Islet precursor cell (in vitro differentiated cells): ENCODE results near the gene CDC42BPG.
"Not testable (repeated sequence)": the region's sequence is repeated elsewhere in the genome, so short reads cannot be mapped to it uniquely, and the experiment has no call there.

Source experiments
- DNase-seq: peaks from one replicate; pipeline ENCODE4 v3.0.0-alpha.2; 2018

CDC42BPG gene

DNA sequence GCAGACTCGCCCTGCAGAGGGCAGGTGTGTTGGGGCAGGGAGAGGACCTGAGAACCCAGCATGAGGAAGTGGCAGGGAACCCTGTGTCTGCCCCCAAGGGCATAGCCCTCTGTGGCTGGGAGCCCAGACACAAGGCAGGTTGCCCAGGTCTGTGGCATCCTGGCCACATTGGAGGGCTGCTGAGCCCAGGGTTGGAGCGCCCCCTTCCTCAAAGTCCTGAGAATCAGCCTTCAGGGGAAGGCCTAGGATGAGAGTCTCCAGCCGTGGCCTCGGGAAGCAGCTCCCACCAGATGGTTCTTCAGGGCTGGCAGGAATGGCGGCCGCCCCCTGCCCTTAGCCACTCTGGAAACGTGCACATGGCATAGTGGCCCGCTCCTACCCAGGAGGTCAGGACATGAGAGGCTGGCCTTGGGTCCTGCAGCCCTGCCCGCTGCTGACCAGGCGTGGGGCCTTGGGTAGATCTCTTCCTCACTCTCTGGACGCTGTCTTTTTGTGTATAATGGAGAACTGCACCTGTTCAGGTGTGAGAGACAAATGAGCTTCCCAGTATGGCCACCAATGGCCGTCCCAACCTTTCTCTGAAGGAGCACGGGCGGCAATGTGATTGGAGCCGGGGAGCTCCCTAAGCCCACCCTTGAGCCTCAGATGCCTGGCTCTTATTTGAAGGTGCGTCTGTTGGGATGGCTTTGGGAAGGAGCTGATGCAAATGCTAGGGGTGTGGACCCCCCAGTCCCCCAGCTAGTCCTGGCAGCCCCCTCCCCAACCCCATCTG, 4.6 kb upstream of the CDC42BPG start:
- DNase-seq, result peak; percentile 69

DNA sequence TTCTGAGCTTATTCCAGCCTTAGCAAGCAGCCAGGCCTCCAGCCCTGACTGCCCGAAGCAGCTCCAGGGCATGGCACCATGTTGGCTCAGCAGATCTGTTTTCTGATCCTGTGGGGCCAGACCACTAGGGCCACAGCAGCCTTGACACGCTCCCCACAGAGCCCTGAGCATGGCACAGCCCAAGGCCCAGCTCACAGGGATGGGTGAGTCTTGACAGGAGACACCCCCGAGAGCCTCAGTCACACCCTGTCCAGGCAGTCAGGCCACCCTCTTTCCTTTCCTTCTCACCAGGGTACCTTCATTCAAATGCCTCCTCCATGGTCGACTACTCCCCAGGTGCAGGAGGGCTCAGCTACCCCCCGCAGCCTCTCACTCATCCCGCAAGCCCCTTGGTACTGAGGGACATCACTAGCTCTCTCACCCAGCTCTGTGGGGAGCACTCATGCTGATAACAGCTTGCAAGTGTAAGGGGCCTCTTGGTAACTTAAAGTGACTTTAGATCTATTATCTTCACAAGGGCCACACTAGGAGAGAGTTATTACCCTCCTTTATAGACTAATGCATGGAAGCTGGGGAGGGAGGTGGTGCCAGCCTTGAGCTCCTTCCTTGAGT, 3.9 kb upstream of the CDC42BPG start:
- no peak for DNase-seq

DNA sequence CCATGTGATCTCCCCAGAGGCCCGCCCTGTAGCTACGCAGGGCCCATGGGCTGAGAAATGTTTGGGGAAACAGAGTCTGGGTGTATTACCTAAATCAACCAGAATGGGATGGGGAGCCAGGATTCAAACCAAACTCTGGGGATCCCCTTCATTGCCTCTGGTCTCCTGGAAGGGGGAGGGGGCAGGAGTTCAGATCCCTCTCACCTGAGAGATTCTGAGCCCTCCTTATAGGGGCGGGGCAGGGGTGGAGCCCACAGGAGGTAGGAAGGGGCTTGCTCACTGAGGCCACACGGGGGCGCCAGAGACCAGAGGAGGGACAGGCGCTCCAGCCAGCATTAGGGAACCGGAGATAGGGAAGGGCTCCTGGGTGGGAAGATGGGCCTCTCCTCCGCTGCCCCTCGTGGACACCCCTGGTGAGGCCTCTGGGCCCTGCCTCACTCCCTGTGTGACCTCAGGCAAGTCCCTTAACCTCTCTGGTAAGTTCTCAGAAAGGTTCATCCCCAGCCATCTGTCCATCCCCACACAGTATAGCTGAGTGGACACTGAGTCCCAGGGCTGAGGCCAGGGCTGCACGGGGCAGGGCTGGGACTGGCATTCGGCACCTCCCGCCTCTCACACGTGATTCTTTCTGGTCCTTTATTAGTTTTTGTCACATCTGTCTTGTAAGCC, 2.7 kb upstream of the CDC42BPG start:
- peak; percentile 97 for DNase-seq

DNA sequence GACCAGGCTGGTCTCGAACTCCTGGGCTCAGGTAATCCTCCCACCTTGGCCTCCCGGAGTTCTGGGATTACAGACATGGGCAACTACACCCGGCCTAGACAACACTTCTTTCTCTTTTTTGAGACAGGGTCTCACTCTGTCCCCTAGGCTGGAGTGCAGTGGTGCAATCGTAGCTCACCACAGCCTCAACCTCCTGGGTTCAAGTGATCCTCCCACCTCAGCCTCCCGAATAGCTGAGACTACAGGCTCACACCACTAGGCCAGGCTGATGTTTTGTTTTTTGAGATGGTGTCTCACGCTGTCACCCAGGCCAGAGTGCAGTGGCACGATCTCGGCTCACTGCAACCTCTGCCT, 1.3 kb upstream of the CDC42BPG start:
- not testable (repeated sequence) for DNase-seq

DNA sequence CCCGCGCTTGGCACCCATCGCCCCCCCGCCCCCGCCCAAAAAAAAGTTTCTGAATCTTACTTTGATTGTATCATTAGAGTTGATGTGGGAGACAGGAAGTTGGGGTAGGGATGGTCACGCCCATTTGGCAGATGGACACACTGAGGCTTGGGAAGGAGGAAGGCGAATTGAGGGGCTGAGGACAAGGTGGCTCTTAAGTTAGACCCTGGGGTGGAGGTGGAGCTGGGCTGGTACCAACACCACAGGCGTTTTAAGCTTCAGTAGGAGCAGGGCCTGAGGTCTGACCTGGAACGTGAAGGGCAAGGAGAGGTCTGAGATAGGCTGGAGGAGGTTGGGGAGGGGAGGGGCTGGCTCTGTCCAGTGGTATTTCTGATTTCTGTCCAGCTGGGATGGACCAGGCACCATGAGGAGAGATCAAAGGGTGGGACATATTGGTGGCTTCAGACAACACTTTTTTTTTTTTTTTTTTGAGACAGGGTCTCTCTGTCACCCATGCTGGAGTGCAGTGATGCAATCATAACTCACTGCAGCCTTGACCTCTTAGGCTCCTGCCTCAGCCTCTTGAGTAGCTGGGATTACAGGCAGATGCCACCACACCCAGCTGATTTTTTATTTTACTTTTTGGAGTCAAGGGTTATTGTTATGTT, 799 bp upstream of the CDC42BPG start:
- DNase-seq, result no peak

DNA sequence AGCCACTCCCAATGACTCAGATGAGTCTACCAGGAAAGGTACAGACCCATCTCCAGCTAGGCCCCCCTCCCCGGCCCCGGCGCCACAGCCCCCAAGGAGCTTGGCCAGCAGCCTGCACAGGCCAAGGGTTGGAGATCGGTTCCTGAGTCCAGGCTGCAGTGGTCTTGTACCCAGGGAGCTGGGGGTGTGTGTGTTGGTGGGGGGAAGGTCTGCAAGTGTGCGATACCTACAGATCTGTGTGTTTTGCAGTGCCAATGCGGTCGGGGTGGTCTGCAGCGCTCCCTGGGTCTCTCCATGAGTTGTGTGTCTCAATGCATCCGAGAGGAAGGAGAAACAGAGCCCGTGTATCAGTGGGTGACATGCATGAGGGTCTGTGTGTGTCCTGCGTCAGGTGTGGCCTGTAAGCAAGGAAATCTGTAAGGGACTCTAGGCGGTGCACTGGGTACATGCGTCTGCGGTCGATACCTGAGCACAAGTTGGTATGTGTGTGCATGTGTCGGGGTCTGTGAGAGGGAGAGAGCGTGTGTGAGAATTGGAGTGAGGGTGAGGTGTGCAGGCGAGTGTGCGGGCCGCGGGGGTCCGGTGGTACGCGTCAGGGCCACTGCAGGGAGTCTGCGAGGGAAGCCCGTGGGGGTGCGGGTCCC, 645 bp downstream of the CDC42BPG start:
- DNase-seq, result no peak

DNA sequence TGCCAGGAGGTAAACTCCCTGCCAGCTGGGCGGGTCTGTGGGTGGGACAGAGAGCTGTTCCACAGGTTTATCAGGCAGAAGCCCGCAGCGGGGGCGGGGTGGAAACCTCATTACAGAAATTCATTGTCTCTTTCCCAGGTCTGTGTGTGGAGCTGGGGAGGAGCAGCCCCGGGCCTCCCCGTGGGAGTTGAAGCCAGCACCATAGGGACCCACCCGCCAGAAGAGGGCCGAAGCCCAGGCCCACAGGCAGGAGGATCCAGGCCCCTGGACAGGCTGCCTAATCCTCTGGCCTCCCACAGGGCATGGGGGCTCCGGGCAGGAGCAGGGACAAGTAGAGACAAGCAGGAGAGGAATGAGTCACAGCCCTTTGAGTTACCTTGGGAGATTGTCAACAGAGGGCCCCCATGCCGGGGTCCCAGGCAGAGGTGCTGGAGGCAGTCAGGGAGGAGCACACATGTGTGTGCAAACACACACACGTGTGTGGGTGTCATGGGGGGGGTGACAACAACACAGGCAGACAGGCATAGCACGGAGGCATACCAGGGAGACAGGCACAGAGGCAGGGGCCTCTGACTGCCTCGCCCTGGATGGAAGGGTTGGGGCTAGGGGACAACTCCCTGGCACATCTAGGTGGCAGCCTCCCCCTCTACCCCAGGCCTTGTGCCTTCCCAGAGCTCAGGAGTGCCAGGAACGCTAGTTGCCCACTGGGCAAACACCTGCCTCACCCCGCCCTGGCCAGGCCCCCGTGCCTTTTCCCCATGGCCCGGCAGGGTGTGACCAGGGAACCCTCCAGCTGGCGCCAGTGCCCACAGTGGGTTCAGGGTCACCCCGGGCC, 1.4 kb downstream of the CDC42BPG start:
- DNase-seq, result peak; percentile 93

DNA sequence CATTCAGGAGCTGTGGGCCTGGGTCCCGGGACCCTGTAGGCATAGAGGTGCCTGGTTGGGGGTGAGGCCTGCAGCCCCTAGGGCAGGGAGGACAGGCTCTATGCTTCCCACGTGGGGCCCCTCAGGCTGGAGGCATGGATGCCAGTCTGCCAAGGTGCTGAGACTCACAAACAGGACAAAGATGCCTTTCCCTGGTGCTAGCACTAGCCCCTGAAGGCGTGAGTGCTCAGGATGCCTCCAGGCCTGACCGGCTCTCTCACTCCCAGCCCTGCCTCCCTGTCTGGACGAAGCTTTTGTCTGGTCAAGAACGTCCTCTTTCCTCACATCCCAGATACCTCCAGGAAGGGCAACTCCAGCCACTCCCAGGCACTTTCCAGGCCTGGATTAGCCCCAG, 2.1 kb downstream of the CDC42BPG start:
- peak; percentile 92 for DNase-seq

DNA sequence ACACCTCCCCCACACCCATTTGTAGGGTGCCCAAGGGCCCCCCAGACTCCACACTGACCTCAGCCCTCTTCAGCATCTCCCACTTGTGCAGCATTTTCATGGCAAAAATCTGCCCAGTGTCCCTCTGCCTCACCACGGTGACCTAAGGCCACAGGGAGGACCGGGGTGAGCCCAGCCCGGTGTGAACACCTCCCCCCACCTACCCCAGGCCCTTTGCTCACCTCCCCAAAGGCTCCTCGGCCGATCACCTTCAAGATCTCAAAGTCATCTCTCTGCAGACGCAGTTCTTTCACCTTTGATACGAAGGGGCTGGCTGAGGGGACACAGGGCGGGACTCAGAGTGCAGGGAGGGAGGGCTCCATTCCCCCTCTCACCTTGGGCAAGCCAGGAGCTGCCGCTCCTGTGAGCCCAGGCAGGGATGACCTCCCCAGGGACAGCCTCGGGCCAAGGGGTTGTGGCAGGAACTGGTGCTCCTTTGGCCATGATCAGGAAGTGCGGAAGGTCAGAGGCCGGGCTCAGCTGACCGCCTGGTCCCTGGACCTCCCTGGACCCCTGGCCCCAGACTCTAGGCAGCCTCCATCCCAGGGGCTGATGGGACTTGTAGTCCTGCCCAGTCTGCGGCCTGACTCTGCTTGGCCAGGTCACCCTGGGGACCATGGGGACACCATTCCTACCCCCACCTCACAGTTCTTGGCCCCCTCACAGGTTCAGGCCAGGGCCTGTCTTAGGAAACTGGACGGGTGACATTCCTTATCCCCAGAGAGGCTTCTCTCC, 2.7 kb downstream of the CDC42BPG start:
- DNase-seq, result peak; percentile 91

DNA sequence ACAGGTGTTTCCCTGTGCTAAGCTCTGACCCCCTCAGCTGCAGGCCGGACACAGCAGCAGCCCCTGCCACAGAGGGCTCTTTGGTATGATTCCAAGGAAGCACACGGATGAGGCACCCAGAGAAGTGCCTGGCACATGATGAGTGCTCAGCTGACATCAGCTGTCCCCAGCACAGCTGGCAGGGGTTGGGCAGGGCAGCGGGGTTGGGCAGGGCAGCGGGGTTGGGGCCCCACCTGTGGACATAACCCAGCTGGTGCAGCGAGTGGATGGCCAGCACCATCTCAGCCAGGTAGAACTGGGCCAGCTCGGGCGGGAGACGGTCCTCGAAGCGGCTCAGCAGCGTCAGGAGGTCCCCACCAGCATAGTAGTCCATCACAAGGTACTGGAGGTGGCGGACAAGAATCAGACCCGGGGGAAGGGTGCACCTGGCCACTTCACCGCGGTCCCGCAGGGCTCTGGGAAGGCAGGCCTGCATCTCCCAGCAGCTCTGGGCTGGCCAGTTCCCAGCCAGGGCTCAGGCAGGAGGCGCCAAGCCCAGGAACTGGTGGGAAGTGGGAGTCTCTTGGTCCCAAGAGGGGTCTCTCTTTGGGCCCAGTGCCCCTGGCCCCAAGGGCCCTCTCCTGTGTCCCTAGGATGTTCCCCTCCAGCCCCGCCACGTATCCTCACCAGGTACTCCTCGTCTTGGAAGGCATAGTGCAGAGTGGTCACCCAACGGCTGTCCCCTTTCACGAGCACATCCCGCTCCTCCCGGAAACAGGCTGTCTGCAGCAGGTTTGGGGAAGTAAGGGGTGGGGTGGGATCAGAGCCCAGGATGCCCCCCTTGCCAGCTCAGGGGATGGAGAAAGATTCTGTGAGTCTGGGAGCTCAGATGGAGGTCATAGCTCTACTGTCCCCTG, 4.3 kb downstream of the CDC42BPG start:
- no peak for DNase-seq

DNA sequence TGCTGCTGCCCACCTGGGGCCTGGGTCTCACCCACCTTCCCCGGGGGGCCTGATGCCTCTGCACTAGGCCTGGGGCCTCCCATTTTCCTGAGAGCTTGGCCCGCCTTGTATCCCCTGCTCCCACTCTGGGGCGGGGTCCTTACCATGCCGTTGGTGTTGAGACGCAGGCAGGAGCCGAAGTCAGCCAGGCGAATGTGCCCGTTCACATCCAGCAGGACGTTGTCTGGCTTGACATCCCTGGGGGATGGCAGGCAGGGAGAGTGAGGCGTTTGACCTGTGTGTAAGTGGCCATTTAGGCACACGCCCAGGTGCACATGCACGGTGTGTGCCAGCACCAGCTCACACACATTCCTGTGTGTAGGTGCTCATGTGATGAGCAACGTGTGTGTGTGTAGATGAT, 5.1 kb downstream of the CDC42BPG start:
- no peak for DNase-seq

DNA sequence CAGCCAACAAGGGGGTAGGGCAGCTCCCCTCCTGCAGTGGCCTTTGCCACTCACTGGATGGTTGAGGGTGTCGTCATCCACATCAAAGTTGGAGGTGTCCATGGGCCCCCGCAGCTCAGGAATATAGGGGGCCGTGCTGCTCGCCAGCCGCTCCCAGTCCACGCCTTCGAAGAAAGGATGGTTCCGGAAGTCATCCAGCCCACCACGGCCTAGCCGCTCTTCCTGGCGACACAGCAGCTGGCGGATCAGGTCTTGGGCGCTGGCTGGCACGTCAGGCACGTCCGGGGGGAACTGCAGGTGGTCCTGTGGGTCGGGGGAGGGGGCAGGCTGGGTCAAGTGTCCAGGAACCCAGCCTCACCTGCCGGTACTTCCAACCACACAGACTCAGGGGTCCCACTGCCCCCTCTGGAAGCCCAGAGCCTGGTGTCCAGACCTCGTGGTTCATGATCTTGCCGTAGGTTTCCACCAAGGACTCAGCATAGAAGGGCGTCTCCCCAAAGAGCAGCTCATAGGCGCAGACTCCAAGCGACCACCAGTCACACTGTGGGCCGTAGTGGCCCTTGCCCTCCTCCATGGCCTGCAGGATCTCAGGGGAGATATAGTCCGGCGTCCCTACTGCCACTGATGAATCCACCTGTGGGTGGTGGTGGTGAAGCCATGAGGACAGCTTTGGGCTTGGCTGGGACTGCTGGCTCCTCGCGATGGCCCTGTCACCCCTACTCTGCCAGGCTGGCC, 5.7 kb downstream of the CDC42BPG start:
- no peak for DNase-seq

DNA sequence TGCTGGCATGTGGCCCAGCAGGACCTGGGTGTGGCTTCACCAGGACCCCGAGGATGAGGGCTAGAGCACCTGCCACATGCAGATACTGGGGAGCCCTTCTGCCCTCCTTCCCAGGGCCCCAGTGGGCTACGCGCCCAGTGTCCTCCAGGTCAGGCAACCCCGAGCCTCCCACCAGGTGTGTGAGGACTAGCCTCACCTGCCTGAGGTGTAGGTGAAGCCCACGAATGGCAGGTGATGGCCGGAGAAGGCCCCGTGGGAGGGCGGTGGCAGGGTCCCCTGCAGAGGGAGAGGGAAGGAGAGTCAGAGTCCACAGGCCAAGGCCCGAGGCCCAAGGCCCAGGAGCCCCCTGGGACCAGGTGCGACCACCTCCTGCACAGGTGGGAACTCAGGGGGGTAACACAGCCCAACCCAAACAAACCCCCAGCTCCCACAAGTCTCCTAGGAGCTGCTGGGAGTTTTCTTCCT, 6.5 kb downstream of the CDC42BPG start:
- DNase-seq, result no peak

DNA sequence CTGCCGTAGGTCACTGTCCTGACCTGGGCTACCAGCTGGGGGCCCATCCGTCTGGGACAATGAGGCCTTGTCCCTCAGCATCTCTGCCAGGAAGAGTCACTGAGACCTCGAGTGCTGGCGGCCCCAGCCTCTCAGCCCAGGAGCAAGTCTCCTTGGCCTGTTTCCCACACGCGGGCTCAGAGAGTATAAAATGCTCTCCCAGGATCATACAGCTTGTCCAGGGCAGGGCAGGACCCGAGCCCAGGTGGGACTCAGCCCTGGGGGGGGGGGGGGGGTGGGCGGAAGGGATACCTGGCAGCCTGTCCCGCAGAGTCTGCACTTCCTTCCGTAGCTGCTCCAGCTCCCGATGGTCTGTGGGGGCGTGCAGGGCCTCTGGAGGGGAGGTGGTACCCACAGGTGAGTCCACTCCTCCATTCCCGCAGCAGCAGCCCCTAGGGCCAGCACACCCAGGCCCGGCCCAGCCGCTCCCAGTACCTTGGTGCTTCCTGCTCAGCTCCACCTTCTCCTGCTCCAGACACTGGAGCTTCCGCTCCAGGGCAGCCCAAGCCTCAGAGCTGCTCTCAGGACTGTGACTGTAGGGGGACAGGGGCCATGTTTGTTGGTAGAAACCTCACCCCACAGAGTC, 7.9 kb downstream of the CDC42BPG start:
- no peak for DNase-seq

DNA sequence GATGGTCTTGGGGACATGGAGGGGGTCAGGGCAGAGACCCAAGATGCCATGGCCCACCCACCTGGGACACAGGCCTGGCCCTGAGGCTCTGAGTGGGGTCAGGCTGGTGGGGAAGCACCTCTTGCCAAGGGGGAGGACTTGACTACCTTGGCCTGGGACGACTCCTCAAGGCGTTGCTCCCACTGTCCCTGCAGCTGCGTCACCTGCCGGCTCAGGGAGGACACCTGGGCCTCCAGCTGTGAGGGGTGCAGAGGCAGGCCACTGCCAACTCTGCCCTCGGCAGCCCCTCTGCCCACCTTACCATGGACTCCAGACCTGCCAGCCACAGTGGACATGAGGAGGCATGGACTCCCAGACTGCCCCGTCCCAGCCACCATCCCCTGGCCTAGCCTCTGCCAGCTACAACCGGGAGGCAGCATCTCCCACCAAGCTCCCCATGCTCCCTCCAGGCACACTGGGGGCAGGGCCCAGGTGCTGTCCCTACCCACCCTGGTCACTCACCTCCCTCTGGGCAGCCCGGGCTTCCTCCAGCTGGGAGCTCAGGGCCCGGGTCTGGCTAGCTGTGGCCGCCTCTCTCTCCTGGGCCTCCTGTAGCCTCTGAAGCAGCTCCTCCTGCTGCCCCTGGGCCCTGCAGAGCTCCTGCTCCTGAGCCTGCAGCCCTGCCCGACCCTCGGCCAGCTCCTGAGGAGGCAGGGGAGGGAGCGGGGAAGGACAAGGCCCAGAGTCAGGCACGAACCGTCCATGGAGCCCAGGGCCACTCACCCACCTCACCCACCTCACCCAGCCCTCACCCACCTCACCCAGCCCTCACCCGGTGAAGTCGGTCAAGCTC, 8.6 kb downstream of the CDC42BPG start:
- no peak for DNase-seq

DNA sequence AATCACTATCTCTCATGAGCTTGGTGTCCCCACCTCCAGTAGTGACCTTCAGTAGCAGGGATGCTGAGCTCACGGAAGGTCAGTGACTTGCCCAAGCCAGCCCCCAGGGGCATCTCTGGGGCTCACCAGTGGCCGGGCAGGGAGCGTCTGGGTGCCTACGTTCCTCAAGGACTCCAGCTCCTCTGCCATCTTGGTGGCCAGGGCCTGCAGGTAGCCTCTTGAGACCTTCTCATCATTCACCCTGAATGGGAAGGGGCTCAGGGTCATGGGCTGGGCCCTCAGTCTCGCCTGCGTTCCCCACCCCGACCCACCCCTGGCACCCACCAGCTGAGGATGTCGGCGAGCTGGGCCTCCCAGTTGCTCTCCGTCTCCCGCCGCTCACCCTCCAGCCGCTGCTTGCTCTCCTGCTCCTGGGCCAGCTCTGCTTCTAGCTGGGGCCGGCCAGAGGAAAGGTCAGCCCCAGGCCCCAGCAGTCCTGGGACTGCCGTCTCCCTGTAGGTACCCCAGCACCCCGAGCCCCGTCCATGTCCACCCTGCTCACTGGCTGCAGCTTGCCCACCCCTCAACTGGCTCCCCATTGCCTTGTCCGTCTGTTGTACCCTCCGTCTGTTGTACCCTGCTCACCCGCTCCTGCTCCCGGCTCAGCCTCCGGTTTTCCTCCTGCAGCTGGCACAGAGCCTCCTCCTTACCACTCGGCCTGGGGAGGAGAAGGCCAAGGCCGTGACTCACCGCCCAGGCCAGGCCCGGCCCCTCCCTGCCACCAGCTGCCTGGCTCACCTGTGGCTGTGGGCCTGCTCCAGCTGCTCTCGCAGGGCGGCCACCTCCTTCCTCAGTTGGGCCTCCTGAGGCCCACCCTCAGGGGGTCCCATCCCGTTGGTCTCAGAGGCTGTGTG, 9.5 kb downstream of the CDC42BPG start:
- no peak for DNase-seq
